NCI-H2196 (cell line): ENCODE measurements around the gene NOSIP.

Experiments
- DNase-seq: peaks from one replicate; lab custom pipeline; 2025; ENCODE audit not compliant: unreplicated experiment; lab: John Stamatoyannopoulos, UW

Gene NOSIP

GRCh38 chr19:49549045-49549444 is 31.3 kb downstream of the NOSIP start:
- DNase-seq, result no peak

GRCh38 chr19:49546825-49547565 is 33.4 kb downstream of the NOSIP start:
- DNase-seq, result peak; percentile 95

DNA sequence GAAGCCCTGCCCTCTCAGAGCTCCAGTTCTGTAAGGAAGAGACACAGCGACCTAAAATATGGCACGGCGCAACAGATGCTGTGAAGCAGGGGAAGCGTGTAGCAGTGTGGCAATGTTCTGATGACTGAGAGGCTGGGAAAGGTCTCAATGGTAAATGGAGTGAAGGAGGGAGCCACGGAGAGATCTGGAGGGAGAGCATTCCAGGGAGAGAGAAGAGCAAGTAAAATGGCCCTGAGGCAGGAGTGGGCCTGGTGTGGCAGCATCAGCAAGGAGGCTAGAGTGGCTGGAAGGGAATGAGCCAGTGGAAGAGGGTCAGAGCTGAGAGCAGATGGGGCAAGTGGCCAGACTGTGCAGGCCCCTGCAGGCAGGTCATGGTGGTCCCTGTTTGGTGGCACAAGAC is 36.2 kb downstream of the NOSIP start:
- DNase-seq, result no peak

GRCh38 chr19:49543032-49543431 is 37.3 kb downstream of the NOSIP start:
- DNase-seq, result no peak

DNA sequence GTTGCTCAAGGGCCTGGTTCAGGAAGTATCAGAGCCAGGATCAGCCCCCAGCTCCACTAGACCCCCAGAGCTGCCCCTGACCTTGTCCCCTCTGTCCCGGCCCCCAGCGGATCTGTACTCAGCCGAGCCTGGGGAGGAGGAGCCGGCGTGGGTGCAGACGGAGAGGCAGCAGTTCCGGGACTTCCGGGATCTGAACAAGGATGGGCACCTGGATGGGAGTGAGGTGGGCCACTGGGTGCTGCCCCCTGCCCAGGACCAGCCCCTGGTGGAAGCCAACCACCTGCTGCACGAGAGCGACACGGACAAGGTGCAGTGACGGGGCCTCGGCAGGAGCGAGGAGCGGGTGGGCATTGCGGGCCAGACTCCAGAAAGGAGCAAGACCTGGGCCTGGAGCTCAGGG is 37.9 kb downstream of the NOSIP start:
- no peak for DNase-seq

GRCh38 chr19:49541914-49542313 is 38.4 kb downstream of the NOSIP start:
- no peak for DNase-seq

- no peak for DNase-seq
Measured at GRCh38 chr19:49539192-49539952, 41.0 kb downstream of the NOSIP start.

- no peak for DNase-seq
Measured at GRCh38 chr19:49538643-49539042, 41.7 kb downstream of the NOSIP start.

DNA sequence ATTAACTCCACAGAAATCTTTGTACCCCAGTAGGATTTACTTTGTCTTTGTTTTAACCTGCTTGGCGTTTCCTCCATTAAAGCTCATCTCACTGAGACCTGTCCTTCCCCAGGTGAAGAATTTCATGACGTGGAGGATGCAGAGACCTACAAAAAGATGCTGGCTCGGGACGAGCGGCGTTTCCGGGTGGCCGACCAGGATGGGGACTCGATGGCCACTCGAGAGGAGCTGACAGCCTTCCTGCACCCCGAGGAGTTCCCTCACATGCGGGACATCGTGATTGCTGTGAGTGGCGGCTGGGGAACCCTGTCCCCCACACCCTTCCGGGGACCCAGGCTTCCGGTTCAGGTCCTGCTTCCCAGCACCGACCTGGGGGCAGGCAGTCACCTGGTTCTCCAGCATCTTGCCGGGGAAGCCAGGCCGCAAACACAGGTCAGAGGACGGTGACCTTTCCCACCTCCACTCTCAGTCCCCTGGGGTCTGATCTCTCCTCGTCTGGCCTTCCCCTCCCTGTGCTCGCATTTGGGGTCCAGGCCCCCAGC is 43.4 kb downstream of the NOSIP start:
- DNase-seq, result no peak

DNA sequence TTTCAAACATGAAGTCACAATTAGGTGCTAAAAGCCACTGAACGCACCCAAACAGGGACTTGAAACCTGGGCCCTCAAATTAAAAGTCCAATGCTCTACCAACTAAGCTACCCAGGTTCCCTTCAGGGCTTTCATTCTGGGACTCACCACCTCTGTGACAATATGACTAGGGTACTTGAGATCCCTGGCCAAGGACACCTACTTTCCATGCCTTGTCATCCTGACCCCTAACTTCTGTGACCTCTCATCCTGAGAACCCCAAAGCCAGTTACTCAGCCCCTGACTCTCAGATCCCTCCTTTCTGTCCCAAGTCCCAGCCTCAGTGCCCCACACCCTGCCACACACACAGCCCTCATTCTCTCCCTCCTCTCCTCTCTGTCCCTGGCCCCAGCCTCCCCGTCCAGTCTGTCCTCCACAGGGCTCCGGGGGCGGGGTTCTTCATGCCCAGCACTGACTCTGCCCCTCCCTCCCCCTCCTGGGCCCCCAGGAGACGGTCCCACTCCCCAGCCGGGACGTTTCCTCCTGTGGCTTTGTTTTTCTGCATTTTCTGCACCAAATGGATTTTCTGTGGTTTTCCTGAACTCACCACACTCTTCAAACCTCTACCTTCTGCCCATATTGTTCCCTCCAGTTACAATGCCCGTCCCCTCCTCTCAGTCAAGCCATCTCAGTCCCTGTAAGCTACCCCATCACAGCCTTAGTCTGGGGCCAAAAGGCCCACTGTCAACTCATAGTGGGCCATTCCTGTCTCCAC is 45.5 kb downstream of the NOSIP start:
- no peak for DNase-seq

- DNase-seq, result peak; percentile 76
Measured at GRCh38 chr19:49533551-49534488, 46.5 kb downstream of the NOSIP start.

DNA sequence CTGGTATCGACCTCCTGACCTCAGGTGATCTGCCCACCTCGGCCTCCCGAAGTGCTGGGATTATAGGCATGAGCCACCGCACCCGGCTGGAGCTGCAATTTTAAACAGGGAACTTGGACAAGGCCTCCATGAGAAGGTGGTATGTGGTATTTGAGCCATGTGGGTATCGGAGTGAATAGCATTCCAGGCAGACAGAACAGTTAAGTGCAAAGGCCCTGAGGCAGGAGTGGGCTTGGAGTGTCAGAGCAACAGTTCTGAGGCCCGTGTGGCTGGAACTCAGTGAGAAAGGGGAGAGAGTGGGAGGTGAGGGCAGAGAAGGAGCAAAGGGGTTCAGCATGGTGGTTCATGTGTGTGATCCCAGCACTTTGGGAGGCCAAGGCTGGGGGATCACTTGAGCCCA is 49.6 kb downstream of the NOSIP start:
- DNase-seq, result no peak

- no peak for DNase-seq
Measured at GRCh38 chr19:49528211-49528771, 52.1 kb downstream of the NOSIP start.

DNA sequence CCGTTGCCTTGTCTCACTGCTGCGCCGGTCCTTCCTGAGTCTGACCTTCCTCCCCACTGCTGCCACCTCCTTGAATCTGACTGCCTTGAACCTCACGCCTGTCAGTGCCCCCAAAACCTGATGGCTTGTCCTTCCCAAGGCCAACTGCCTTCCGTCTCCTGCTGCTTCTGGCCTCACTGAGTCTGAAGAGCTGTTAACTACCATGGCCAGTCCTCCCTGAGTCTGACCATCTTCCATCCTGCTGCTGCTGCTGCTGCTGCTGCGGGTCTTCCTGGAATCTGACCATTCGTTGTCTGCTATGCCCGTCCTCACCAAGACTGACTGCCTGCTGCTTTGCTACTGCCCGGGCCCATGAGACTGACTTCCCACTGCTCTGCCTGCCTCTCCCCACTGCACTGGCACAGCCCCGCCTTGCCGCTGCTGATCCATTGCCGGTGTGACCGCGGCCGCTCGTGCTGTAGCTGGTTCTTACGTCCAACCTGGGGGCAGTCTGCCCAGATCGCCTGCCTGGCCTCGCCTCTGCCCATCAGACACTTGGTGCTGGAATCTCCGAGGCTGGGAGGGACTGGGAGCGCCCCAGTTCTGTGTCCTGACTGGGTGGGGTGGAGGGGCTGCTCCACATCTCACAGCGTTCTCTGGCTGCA is 55.4 kb downstream of the NOSIP start:
- DNase-seq, result no peak

DNA sequence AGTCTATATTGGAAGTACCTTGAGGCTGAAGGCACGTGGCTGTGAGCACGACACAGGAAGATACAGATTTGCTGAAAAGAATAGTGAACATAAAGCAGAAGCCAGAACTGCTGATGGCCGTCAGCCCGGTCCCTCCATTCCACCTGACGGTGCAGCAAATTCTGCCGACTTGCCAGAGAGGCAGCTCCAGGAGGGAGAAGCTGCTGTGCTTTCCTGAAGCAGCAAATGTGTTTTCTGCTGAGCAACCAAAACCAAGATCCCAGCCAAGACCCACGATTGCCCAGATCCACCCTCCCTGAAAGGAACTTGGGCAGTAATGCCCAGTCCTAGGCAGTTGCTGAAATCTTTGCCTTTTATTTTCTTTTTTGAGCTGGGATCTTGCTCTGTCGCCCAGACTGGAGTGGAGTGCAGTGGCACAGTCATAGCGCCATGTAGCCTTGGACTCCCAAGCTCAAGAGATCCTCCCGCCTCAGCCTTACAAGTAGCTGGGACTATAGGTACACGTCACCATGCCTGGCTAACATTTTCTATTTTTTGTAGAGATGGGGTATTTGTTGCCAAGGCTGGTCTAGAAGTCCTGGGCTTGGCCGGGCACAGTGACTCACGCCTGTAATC is 59.5 kb downstream of the NOSIP start:
- no peak for DNase-seq

DNA sequence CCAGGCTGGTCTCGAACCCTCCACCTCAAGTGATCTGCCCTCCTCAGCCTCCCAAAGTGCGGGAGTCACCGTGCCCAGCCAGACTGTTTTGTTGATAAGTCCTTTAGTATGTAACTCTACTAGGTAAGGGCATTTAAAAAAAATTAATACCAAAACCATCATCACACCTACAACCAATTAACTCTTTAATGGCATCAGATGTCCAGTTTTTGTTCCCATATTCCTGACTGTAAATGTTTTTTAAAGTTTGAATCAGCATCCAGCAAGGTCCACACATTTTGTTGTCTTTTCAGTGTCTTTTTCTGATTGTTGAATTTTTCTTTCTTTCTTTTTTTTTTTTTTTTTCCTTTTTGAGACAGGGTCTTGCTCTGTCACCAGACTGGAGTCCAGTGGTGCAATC is 62.3 kb downstream of the NOSIP start:
- no peak for DNase-seq

- DNase-seq, result no peak
Measured at GRCh38 chr19:49515767-49516166, 64.6 kb downstream of the NOSIP start.

- no peak for DNase-seq
Measured at GRCh38 chr19:49514151-49514550, 66.2 kb downstream of the NOSIP start.

DNA sequence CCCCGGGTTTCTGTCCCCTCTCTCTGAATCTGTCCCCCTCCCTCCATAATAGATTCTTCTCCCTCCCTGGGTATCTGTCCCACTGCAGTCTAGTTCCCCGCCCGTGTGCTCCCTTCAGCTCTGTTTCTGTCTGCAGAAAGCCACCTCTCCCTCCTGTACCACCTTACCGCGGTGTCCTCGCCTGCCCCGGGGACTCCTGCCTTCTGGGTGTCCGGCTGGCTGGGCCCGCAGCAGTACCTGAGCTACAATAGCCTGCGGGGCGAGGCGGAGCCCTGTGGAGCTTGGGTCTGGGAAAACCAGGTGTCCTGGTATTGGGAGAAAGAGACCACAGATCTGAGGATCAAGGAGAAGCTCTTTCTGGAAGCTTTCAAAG is 66.6 kb downstream of the NOSIP start:
- no peak for DNase-seq
